Measurements from ENCODE around the gene RABGAP1L. TPM values are rescaled to one million over a fixed set of nuclear protein-coding genes. Genes with fewer than 3 reads are reported as not detected.
"Not testable (repeated sequence)": the region's sequence is repeated elsewhere in the genome, so short reads cannot be mapped to it uniquely, and the experiment has no call there.

Gene RABGAP1L
- total RNA-seq, 1 experiment from 2014 or later, result 29.3 TPM

DNA sequence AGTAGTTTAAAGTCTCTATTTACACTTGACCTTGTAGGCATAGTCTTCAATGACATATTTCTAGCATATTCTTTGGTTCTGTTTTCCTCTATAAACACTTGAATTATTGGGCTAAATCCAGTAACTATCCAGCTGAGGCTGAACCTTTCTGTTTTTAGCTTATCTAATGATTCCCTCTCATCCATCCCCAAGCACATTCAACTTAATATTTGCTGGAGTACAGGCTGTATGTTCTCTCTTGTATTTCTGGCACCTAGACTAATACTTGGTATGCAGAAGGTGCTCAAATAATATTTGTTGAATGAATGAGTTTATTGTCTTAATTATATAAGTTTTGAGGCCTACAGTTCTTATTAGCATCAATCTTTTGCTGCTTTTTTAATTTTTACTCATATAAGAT lies 88.7 kb downstream of the RABGAP1L start:
- no peak for ATAC-seq
- DNase-seq (ENCODE audit: low read depth, low spot score), result no peak
- BruUV-seq (replicated peaks), result no TSS peak

DNA sequence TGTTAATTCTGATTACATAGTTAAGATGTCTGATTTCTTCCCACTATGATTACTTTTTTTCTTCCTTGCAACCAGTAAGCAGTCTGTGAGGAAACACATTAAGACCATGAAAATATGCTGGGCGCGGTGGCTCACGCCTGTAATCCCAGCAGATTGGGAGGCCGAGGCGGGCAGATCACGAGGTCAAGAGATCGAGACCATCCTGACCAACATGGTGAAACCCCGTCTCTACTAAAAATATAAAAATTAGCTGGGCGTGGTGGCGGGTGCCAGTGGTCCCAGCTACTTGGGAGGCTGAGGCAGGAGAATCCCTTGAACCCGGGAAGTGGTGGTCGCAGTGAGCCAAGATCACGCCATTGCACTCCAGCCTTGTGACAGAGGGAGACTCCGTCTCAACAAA lies 97.1 kb downstream of the RABGAP1L start:
- H3K79me2 ChIP-seq (ENCODE audit: insufficient read depth, low read length); BruUV-seq (replicated peaks); H3K4me1 ChIP-seq (ENCODE audit: control insufficient read depth in 1 of 2, insufficient read depth in 2 of 2, low read length in 2 of 2); H3K9me3 ChIP-seq (ENCODE audit: control insufficient read depth in 1 of 2, insufficient read depth in 1 of 2, low read depth in 1 of 2, low read length in 2 of 2); H4K20me1 ChIP-seq (ENCODE audit: insufficient read depth); H3K27ac ChIP-seq (ENCODE audit: low read depth, low read length); H2AFZ ChIP-seq (ENCODE audit: low read depth, low read length, poor library complexity, severe bottlenecking); H3K4me2 ChIP-seq (ENCODE audit: low read length); H3K9ac ChIP-seq (ENCODE audit: low read length); ATAC-seq; RAD21 ChIA-PET (ENCODE audit: low non-redundant PET in 1 of 2, low total read pairs in 2 of 2, uncharacterized antibody in 2 of 2, unreplicated experiment in 2 of 2); H3K4me3 ChIP-seq (replicated peaks in 1 of 2; ENCODE audit: low read depth in 1 of 2, low read length in 2 of 2); DNase-seq (ENCODE audit: low read depth, low spot score); CTCF ChIA-PET; H3K36me3 ChIP-seq (ENCODE audit: control insufficient read depth in 1 of 2, insufficient read depth in 2 of 2, low read length in 2 of 2); H3K27me3 ChIP-seq (ENCODE audit: insufficient read depth, low read length); intact Hi-C loops (cut with micrococcal nuclease); H3K9me2 ChIP-seq (ENCODE audit: insufficient read depth); POLR2A ChIA-PET: not testable (repeated sequence)

More for the DNA sequence above, 88.7 kb downstream of the RABGAP1L start:
- CTCF ChIA-PET, result no interaction called here
- Histone ChIP-seq H4K20me1 (ENCODE audit: insufficient read depth) (no peaks in the 10 kb centered on the region), H3K9me2 (ENCODE audit: insufficient read depth) (no peaks in the 10 kb centered on the region), H2AFZ (ENCODE audit: low read depth, low read length, poor library complexity, severe bottlenecking) (no peak overlapping the region), H3K27me3 (ENCODE audit: insufficient read depth, low read length) (no peaks in the 10 kb centered on the region), H3K79me2 (ENCODE audit: insufficient read depth, low read length) (no peaks in the 10 kb centered on the region), H3K4me1 (ENCODE audit: control insufficient read depth in 1 of 2, insufficient read depth in 2 of 2, low read length in 2 of 2) (no peaks in the 10 kb centered on the region), H3K9me3 (ENCODE audit: control insufficient read depth in 1 of 2, insufficient read depth in 1 of 2, low read depth in 1 of 2, low read length in 2 of 2) (no peaks in the 10 kb centered on the region), H3K36me3 (ENCODE audit: control insufficient read depth in 1 of 2, insufficient read depth in 2 of 2, low read length in 2 of 2) (no peaks in the 10 kb centered on the region), H3K27ac (ENCODE audit: low read depth, low read length) (no peak overlapping the region), H3K9ac (ENCODE audit: low read length) (no peak overlapping the region), H3K4me2 (ENCODE audit: low read length) (no peak overlapping the region), H3K4me3 (replicated peaks in 1 of 2; ENCODE audit: low read depth in 1 of 2, low read length in 2 of 2) (no peak overlapping the region)
- no peak for TF ChIP-seq POLR2AphosphoS5 (IDR thresholded peaks at IDR 0.05; ENCODE audit: low read depth, low read length)
- POLR2A ChIA-PET, result no interaction called here
- RAD21 ChIA-PET (ENCODE audit: low non-redundant PET in 1 of 2, low total read pairs in 2 of 2, uncharacterized antibody in 2 of 2, unreplicated experiment in 2 of 2), result no interaction called here
- intact Hi-C loops (cut with micrococcal nuclease), result no loop called here

- H3K4me2 ChIP-seq (ENCODE audit: low read length), result no peak overlapping the region
- DNase-seq (ENCODE audit: low read depth, low spot score), result peak; percentile 45
- ATAC-seq, result peak; percentile 84
- H4K20me1 ChIP-seq (ENCODE audit: insufficient read depth), result no peaks in the 10 kb centered on the region
- ChIA-PET RAD21 (ENCODE audit: low non-redundant PET in 1 of 2, low total read pairs in 2 of 2, uncharacterized antibody in 2 of 2, unreplicated experiment in 2 of 2) (no interaction called here), POLR2A (no interaction called here), CTCF (interaction anchor here (1.0 to 3.1 kb wide), 2 partner anchors 468 to 489 kb away, joined by 4 to 14 read pairs; no protein-coding TSS in a partner anchor)
- H3K9me2 ChIP-seq (ENCODE audit: insufficient read depth), result no peaks in the 10 kb centered on the region
- no peaks in the 10 kb centered on the region for H3K9me3 ChIP-seq (ENCODE audit: control insufficient read depth in 1 of 2, insufficient read depth in 1 of 2, low read depth in 1 of 2, low read length in 2 of 2)
- no peaks in the 10 kb centered on the region for H3K36me3 ChIP-seq (ENCODE audit: control insufficient read depth in 1 of 2, insufficient read depth in 2 of 2, low read length in 2 of 2)
- H3K27me3 ChIP-seq (ENCODE audit: insufficient read depth, low read length), result no peaks in the 10 kb centered on the region
- no peaks in the 10 kb centered on the region for H3K4me1 ChIP-seq (ENCODE audit: control insufficient read depth in 1 of 2, insufficient read depth in 2 of 2, low read length in 2 of 2)
- TF ChIP-seq, protein P1, sequence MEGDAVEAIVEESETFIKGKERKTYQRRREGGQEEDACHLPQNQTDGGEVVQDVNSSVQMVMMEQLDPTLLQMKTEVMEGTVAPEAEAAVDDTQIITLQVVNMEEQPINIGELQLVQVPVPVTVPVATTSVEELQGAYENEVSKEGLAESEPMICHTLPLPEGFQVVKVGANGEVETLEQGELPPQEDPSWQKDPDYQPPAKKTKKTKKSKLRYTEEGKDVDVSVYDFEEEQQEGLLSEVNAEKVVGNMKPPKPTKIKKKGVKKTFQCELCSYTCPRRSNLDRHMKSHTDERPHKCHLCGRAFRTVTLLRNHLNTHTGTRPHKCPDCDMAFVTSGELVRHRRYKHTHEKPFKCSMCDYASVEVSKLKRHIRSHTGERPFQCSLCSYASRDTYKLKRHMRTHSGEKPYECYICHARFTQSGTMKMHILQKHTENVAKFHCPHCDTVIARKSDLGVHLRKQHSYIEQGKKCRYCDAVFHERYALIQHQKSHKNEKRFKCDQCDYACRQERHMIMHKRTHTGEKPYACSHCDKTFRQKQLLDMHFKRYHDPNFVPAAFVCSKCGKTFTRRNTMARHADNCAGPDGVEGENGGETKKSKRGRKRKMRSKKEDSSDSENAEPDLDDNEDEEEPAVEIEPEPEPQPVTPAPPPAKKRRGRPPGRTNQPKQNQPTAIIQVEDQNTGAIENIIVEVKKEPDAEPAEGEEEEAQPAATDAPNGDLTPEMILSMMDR (IDR thresholded peaks at IDR 0.05 in 2 of 3, conservative IDR thresholded peaks at IDR 0.05 in 1 of 3; ENCODE audit: borderline replicate concordance in 1 of 3, insufficient read depth in 1 of 3, low read depth in 2 of 3, low read length in 2 of 3), result peak; percentile 45 to 75 (median 66)
- TF ChIP-seq RAD21 (IDR thresholded peaks at IDR 0.05; ENCODE audit: low read depth), result peak; percentile 67
- TF ChIP-seq FOSL1 (IDR thresholded peaks at IDR 0.05; ENCODE audit: low read depth), result no peak
- BruUV-seq (replicated peaks), result no TSS peak
- no peak overlapping the region for H3K27ac ChIP-seq (ENCODE audit: low read depth, low read length)
- H3K9ac ChIP-seq (ENCODE audit: low read length), result no peak overlapping the region
- H2AFZ ChIP-seq (ENCODE audit: low read depth, low read length, poor library complexity, severe bottlenecking), result no peak overlapping the region
- intact Hi-C loops (cut with micrococcal nuclease), result loop anchor here (1.0 kb wide), 1 partner anchor 486 kb away; no protein-coding TSS in a partner anchor
- no peak overlapping the region for H3K4me3 ChIP-seq (replicated peaks in 1 of 2; ENCODE audit: low read depth in 1 of 2, low read length in 2 of 2)
- no peaks in the 10 kb centered on the region for H3K79me2 ChIP-seq (ENCODE audit: insufficient read depth, low read length)
These were observed 98.8 kb downstream of the RABGAP1L start for GRCh38 chr1:174258148-174258550.

All from HCT116 (cell line).